Upper lobe of left lung (tissue), 4 donors: ENCODE results near the gene TOB1.

Source experiments
- CTCF ChIP-seq, 6 experiments: fragments of 450-650 bp in 4 of 6; fragments of 200-600 bp in 2 of 6; sonication (generic) in 2 of 6; IDR thresholded peaks; one replicate each; pipeline ENCODE4 v1.5.1; 2016 to 2019; ENCODE audit warnings: antibody characterized with exemption in 6 of 6
- EP300 ChIP-seq, 4 donors: sonication (generic); formaldehyde crosslinking; IDR thresholded peaks; one replicate each; pipeline ENCODE4 v1.5.1; 2017; ENCODE audit warnings: antibody characterized with exemption in 4 of 4, control low read depth in 2 of 4
- POLR2A ChIP-seq, 4 donors: fragments of 450-650 bp; IDR thresholded peaks; one replicate each; pipeline ENCODE4 v1.5.1; 2016 to 2017; ENCODE audit warnings: antibody characterized with exemption in 4 of 4, mild to moderate bottlenecking in 2 of 4
- POLR2AphosphoS5 ChIP-seq, 2 donors: sonication (generic); formaldehyde crosslinking; IDR thresholded peaks; one replicate each; pipeline ENCODE4 v1.5.1; 2017; ENCODE audit warnings: antibody characterized with exemption in 2 of 2

DNA sequence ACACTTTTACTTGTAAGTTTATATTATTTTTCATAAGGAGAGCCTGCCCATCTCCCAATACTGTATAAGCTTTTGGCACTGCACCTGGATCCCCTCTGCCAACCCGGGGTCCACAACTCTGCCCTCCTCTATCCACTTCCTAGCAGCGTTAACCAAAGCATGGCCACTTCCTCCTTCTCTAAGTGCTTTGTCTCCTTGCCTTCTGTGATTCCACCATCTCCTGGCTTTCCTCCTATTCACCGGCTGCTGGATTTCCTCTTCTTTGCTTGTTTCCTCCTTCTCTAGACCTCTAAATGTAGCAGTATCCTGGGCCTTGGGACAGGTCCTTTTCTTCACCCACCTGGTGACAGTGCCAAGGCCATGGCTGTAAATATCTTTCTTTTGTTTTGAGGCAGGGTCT, 50.8 kb downstream of the TOB1 start:
- TF ChIP-seq POLR2A (IDR thresholded peaks at IDR 0.05) = no peak
- no peak for TF ChIP-seq CTCF (IDR thresholded peaks at IDR 0.05)
- no peak for TF ChIP-seq EP300 (IDR thresholded peaks at IDR 0.05)
- TF ChIP-seq POLR2AphosphoS5 (IDR thresholded peaks at IDR 0.05) = no peak
